GM12878 (cell line): Measurements from ENCODE around the gene PAM.

ENCODE experiments used
- BACH1 ChIP-seq: fragments of 450-650 bp; IDR thresholded peaks from 2 replicates; pipeline ENCODE4 v1.6.1; 2017; ENCODE audit warnings: mild to moderate bottlenecking, borderline replicate concordance
- BMI1 ChIP-seq: fragments of 450-650 bp; IDR thresholded peaks from 2 replicates; pipeline ENCODE4 v1.6.1; 2016; ENCODE audit warnings: mild to moderate bottlenecking, moderate library complexity, borderline replicate concordance
- CTCF ChIP-seq, 3 experiments: IDR thresholded peaks in 2 of 3; conservative IDR thresholded peaks in 1 of 3; 2 replicates each; pipeline ENCODE4 v1.5.1; 2011; ENCODE audit warnings: low read depth in 3 of 3, low read length in 3 of 3, mild to moderate bottlenecking in 3 of 3, control low read depth in 2 of 3, moderate library complexity in 2 of 3, inconsistent platforms in 1 of 3, mixed read lengths in 1 of 3; ENCODE audit not compliant: control insufficient read depth in 2 of 3, insufficient read depth in 1 of 3; ENCODE audit errors: extremely low read depth in 1 of 3
- EP300 ChIP-seq, 2 experiments: fragments of 150-350 bp in 1 of 2; IDR thresholded peaks; 2 replicates each; pipeline ENCODE4 v1.6.1; 2011 to 2012; ENCODE audit warnings: low read depth in 2 of 2, low read length in 2 of 2, borderline replicate concordance in 1 of 2, improper control_type of control experiment in 1 of 2, inconsistent platforms in 1 of 2; ENCODE audit not compliant: control insufficient read depth in 1 of 2
- FOS ChIP-seq: IDR thresholded peaks from 3 replicates; pipeline ENCODE4 v1.6.1; 2011; ENCODE audit warnings: borderline replicate concordance; ENCODE audit not compliant: insufficient read length; ENCODE audit errors: extremely low read depth
- MXI1 ChIP-seq: fragments of 150-350 bp; IDR thresholded peaks from 2 replicates; pipeline ENCODE4 v1.6.1; 2011; ENCODE audit warnings: low read depth, mild to moderate bottlenecking, inconsistent platforms, low read length, improper control_type of control experiment
- NFXL1 ChIP-seq: fragments of 450-650 bp; IDR thresholded peaks from 2 replicates; pipeline ENCODE4 v1.6.1; 2017; ENCODE audit warnings: antibody characterized with exemption, mild to moderate bottlenecking, borderline replicate concordance
- POLR2A ChIP-seq: IDR thresholded peaks from 2 replicates; pipeline ENCODE4 v1.6.1; 2011; ENCODE audit warnings: low read depth, mild to moderate bottlenecking, low read length
- POLR2AphosphoS2 ChIP-seq: IDR thresholded peaks from 2 replicates; pipeline ENCODE4 v1.6.1; 2011; ENCODE audit warnings: low read depth, mild to moderate bottlenecking, low read length, improper control_type of control experiment, moderate library complexity
- POLR2AphosphoS5 ChIP-seq: IDR thresholded peaks from 2 replicates; pipeline ENCODE4 v1.6.1; 2011; ENCODE audit warnings: mild to moderate bottlenecking, low read length, inconsistent platforms
- TF ChIP-seq, protein P1 (sequence below): fragments of 450-650 bp; IDR thresholded peaks from 2 replicates; pipeline ENCODE4 v1.6.1; 2014; ENCODE audit warnings: mild to moderate bottlenecking

- TF ChIP-seq BMI1 (no peak), CTCF (IDR thresholded peaks at IDR 0.05 in 2 of 3, conservative IDR thresholded peaks at IDR 0.05 in 1 of 3; ENCODE audit: control insufficient read depth in 2 of 3, extremely low read depth in 1 of 3, insufficient read depth in 1 of 3, low read depth in 3 of 3, low read length in 3 of 3) (no peak), MXI1 (no peak), POLR2AphosphoS5 (no peak), NFXL1 (no peak), POLR2AphosphoS2 (no peak), POLR2A (no peak), FOS (no peak), BACH1 (no peak), EP300 (IDR thresholded peaks at IDR 0.05; ENCODE audit: borderline replicate concordance in 1 of 2, control insufficient read depth in 1 of 2, low read depth in 2 of 2, low read length in 2 of 2) (no peak)
- TF ChIP-seq, protein P1, sequence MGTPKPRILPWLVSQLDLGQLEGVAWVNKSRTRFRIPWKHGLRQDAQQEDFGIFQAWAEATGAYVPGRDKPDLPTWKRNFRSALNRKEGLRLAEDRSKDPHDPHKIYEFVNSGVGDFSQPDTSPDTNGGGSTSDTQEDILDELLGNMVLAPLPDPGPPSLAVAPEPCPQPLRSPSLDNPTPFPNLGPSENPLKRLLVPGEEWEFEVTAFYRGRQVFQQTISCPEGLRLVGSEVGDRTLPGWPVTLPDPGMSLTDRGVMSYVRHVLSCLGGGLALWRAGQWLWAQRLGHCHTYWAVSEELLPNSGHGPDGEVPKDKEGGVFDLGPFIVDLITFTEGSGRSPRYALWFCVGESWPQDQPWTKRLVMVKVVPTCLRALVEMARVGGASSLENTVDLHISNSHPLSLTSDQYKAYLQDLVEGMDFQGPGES: no peak
Observed at GRCh38 chr5:102799017-102799416, 43.9 kb downstream of the PAM start.
